Small intestine (tissue), 7 donors: ENCODE measurements around the gene CDK6. TPM values are rescaled to one million over a fixed set of nuclear protein-coding genes. Genes with fewer than 3 reads are reported as not detected.

Source experiments
- DNase-seq, 2 donors: peaks; one replicate each; pipeline versions ENCODE4 v3.0.0 to v3.0.0-alpha.2; 2013
- FAIRE-seq: peaks from 2 replicates; lab custom pipeline; 2012; peaks lifted over from hg19 to GRCh38; lab: Jason Lieb, UNC
- H3K27ac ChIP-seq, 3 donors: one replicate each; pipeline ENCODE4 v1.5.1; 2013; ENCODE audit warnings: low read length in 2 of 3, mild to moderate bottlenecking in 2 of 3, control low read depth in 1 of 3, inconsistent platforms in 1 of 3, low read depth in 1 of 3, moderate library complexity in 1 of 3
- H3K27me3 ChIP-seq, 3 donors: one replicate each; pipeline ENCODE4 v1.6.1; 2013; ENCODE audit warnings: low read length in 3 of 3, inconsistent platforms in 1 of 3; ENCODE audit not compliant: control insufficient read depth in 3 of 3, insufficient read depth in 3 of 3
- H3K36me3 ChIP-seq, 3 donors: one replicate each; pipeline ENCODE4 v1.6.1; 2013; ENCODE audit warnings: low read length in 3 of 3, inconsistent platforms in 1 of 3, low read depth in 1 of 3, mild to moderate bottlenecking in 1 of 3, moderate library complexity in 1 of 3; ENCODE audit not compliant: control insufficient read depth in 3 of 3, insufficient read depth in 2 of 3
- H3K4me1 ChIP-seq, 3 donors: one replicate each; pipeline ENCODE4 v1.6.1; 2013; ENCODE audit warnings: low read length in 2 of 3, inconsistent platforms in 1 of 3, low read depth in 1 of 3, mild to moderate bottlenecking in 1 of 3, moderate library complexity in 1 of 3; ENCODE audit not compliant: control insufficient read depth in 3 of 3, insufficient read depth in 2 of 3
- H3K4me3 ChIP-seq, 3 donors: one replicate each; pipeline ENCODE4 v1.5.1; 2013; ENCODE audit warnings: low read length in 3 of 3, control low read depth in 1 of 3, inconsistent platforms in 1 of 3, low read depth in 1 of 3, mild to moderate bottlenecking in 1 of 3, moderate library complexity in 1 of 3
- H3K9me3 ChIP-seq, 2 donors: one replicate each; pipeline ENCODE4 v1.6.1; 2013; ENCODE audit warnings: low read depth in 1 of 2, low read length in 1 of 2; ENCODE audit not compliant: control insufficient read depth in 2 of 2, insufficient read depth in 1 of 2
- WGBS, 3 donors: extraction: QIAGEN DNeasy Blood & Tissue Kit; methylation state at CpG; one replicate each; pipeline ENCODE4 v1.1.7; 2013; 5-methylcytosine and 5-hydroxymethylcytosine counted together
- polyA plus RNA-seq, 4 donors: library from polyadenylated mRNA; stranded (reverse) in 3 of 4; unstranded in 1 of 4; fragments of 200-250 nt in 3 of 4; fragments of 120-200 nt in 1 of 4; gene quantifications; one replicate each; pipeline versions ENCODE4 v1.2.1 to v1.2.3, GENCODE V29; 2013
- donor health status: healthy with polysubstance abuse.
- donor health status: control.
- donor health status: control.
- donor health status: Bipolar disorder and iron deficiency.
- donor health status: healthy.

Gene CDK6
- polyA plus RNA-seq, 4 donors = 1.6 to 28.0 (median 8.1) TPM

- Histone ChIP-seq H3K36me3 (peaks cover 0 to 11% (median 0%) of the 10 kb centered on the region in 3 donors), H3K9me3 (no peaks in the 10 kb centered on the region), H3K4me3 (no peak overlapping the region), H3K4me1 (peaks cover 4 to 11% (median 8%) of the 10 kb centered on the region in 3 donors), H3K27me3 (no peaks in the 10 kb centered on the region), H3K27ac (no peak overlapping the region)
- WGBS, 3 donors = 46 to 62% (median 57%) methylated on average over 1 of the region's 1 CpG
- no peak for FAIRE-seq
- no peak for DNase-seq
These were observed 6.3 kb downstream of the CDK6 start for GRCh38 chr7:92830027-92830426.

GRCh38 chr7:92827464-92828120, 8.8 kb downstream of the CDK6 start:
- Histone ChIP-seq H3K36me3 (peaks cover 0 to 5% (median 0%) of the 10 kb centered on the region in 3 donors), H3K27ac (no peak overlapping the region), H3K4me3 (no peak overlapping the region), H3K27me3 (no peaks in the 10 kb centered on the region), H3K9me3 (no peaks in the 10 kb centered on the region), H3K4me1 (peaks cover 4 to 14% (median 8%) of the 10 kb centered on the region in 3 donors)
- 13 to 47% (median 40%) methylated on average over 3 of the region's 3 CpGs for WGBS, 3 donors
- DNase-seq (no peak), FAIRE-seq (no peak)

GRCh38 chr7:92826258-92826938, 10.0 kb downstream of the CDK6 start:
- H3K27ac ChIP-seq = no peak overlapping the region
- WGBS, 3 donors = 15 to 47% (median 28%) methylated on average over 3 of the region's 3 CpGs
- peaks cover 4 to 12% (median 8%) of the 10 kb centered on the region in 3 donors for H3K4me1 ChIP-seq

GRCh38 chr7:92824901-92825480, 11.4 kb downstream of the CDK6 start:
- DNase-seq = no peak
- FAIRE-seq = no peak
- Histone ChIP-seq H3K9me3 (no peaks in the 10 kb centered on the region), H3K4me3 (no peak overlapping the region), H3K4me1 (peaks cover 0 to 4% (median 1%) of the 10 kb centered on the region in 3 donors), H3K36me3 (peaks cover 0 to 3% (median 0%) of the 10 kb centered on the region in 3 donors), H3K27ac (no peak overlapping the region), H3K27me3 (no peaks in the 10 kb centered on the region)
- 38 to 63% (median 61%) methylated on average over 3 of the region's 3 CpGs for WGBS, 3 donors

More at GRCh38 chr7:92826258-92826938, 10.0 kb downstream of the CDK6 start:
- DNase-seq = no peak
- Histone ChIP-seq H3K27me3 (no peaks in the 10 kb centered on the region), H3K9me3 (no peaks in the 10 kb centered on the region), H3K36me3 (peaks cover 0 to 3% (median 0%) of the 10 kb centered on the region in 3 donors), H3K4me3 (no peak overlapping the region)
- no peak for FAIRE-seq

- DNase-seq (no peak), FAIRE-seq (no peak)
- no peak overlapping the region for H3K4me3 ChIP-seq
- peaks cover 0 to 4% (median 0%) of the 10 kb centered on the region in 3 donors for H3K4me1 ChIP-seq
- H3K27ac ChIP-seq = no peak overlapping the region
- peaks cover 0 to 3% (median 0%) of the 10 kb centered on the region in 3 donors for H3K36me3 ChIP-seq
- H3K27me3 ChIP-seq = no peaks in the 10 kb centered on the region
- H3K9me3 ChIP-seq = no peaks in the 10 kb centered on the region
- WGBS, 3 donors = 8 to 25% (median 14%) methylated on average over 2 of the region's 2 CpGs
These were observed 11.9 kb downstream of the CDK6 start for GRCh38 chr7:92824450-92824849.

- DNase-seq (no peak), FAIRE-seq (no peak)
- Histone ChIP-seq H3K36me3 (peaks cover 0 to 3% (median 0%) of the 10 kb centered on the region in 3 donors), H3K27me3 (no peaks in the 10 kb centered on the region), H3K4me1 (peaks cover 0 to 4% (median 0%) of the 10 kb centered on the region in 3 donors), H3K4me3 (no peak overlapping the region), H3K9me3 (no peaks in the 10 kb centered on the region), H3K27ac (no peak overlapping the region)
- WGBS, 3 donors = 67 to 71% (median 68%) methylated on average over 1 of the region's 1 CpG
These were observed 13.3 kb downstream of the CDK6 start for GRCh38 chr7:92823042-92823441.

- DNase-seq = no peak
- 71 to 82% (median 81%) methylated on average over 3 of the region's 3 CpGs for WGBS, 3 donors
These were observed 16.2 kb downstream of the CDK6 start for GRCh38 chr7:92820191-92820590.

GRCh38 chr7:92817398-92817797, 19.0 kb downstream of the CDK6 start:
- Histone ChIP-seq H3K9me3 (peaks cover 0 to 6% of the 10 kb centered on the region in 2 donors), H3K4me1 (peaks cover 0 to 5% (median 0%) of the 10 kb centered on the region in 3 donors), H3K27ac (no peak overlapping the region), H3K36me3 (no peaks in the 10 kb centered on the region), H3K4me3 (no peak overlapping the region), H3K27me3 (no peaks in the 10 kb centered on the region)
- no peak for FAIRE-seq
- DNase-seq = no peak

More at GRCh38 chr7:92820191-92820590, 16.2 kb downstream of the CDK6 start:
- peaks cover 0 to 6% of the 10 kb centered on the region in 2 donors for H3K9me3 ChIP-seq
- H3K36me3 ChIP-seq = no peaks in the 10 kb centered on the region
- no peak overlapping the region for H3K4me3 ChIP-seq
- peaks cover 0 to 4% (median 0%) of the 10 kb centered on the region in 3 donors for H3K4me1 ChIP-seq
- H3K27me3 ChIP-seq = no peaks in the 10 kb centered on the region
- no peak overlapping the region for H3K27ac ChIP-seq
- no peak for FAIRE-seq
